ENCODE measurements around the gene ERICH6B. TPM values are rescaled to one million over a fixed set of nuclear protein-coding genes. Genes with fewer than 3 reads are reported as not detected.

ERICH6B gene
- total RNA-seq, 2 experiments from 2014 or later = not detected

- Histone ChIP-seq H3K4me2 (ENCODE audit: low read length) (no peak overlapping the region), H3K4me3 (ENCODE audit: low read depth, low read length, poor library complexity, severe bottlenecking) (no peak overlapping the region), H3K9me2 (ENCODE audit: insufficient read depth, low read length) (no peaks in the 10 kb centered on the region), H3K79me2 (ENCODE audit: insufficient read depth, low read depth, low read length) (no peaks in the 10 kb centered on the region), H2AFZ (ENCODE audit: low read length) (no peak overlapping the region), H4K20me1 (ENCODE audit: insufficient read depth, low read length) (no peaks in the 10 kb centered on the region), H3K4me1 (ENCODE audit: insufficient read depth, low read length, poor library complexity, severe bottlenecking) (no peaks in the 10 kb centered on the region), H3K36me3 (ENCODE audit: insufficient read depth, low read length) (no peaks in the 10 kb centered on the region), H3K9me3 (ENCODE audit: low read length) (no peaks in the 10 kb centered on the region), H3K27ac (ENCODE audit: low read depth, low read length, poor library complexity, severe bottlenecking) (no peak overlapping the region)
- intact Hi-C loops (cut with micrococcal nuclease; ENCODE audit: unreplicated experiment) = no loop called here
- no peak for DNase-seq (ENCODE audit: low spot score)
- POLR2A ChIA-PET = interaction anchor here (0.5 kb wide), 1 partner anchor 169 kb away, joined by 4 read pairs; no protein-coding TSS in a partner anchor
- CTCF ChIA-PET (ENCODE audit: unreplicated experiment) = no interaction called here
- no TSS peak for BruUV-seq (replicated peaks)
- TF ChIP-seq EZH2phosphoT487 (IDR thresholded peaks at IDR 0.05; ENCODE audit: borderline replicate concordance, low read depth, low read length) (no peak), CTCF (conservative IDR thresholded peaks at IDR 0.05; ENCODE audit: low read length) (0 out of 2 replicates have a peak, but pooled peaks have one; percentile 23)
Measured at GRCh38 chr13:45584816-45585215, 30.7 kb downstream of the ERICH6B start.

DNA sequence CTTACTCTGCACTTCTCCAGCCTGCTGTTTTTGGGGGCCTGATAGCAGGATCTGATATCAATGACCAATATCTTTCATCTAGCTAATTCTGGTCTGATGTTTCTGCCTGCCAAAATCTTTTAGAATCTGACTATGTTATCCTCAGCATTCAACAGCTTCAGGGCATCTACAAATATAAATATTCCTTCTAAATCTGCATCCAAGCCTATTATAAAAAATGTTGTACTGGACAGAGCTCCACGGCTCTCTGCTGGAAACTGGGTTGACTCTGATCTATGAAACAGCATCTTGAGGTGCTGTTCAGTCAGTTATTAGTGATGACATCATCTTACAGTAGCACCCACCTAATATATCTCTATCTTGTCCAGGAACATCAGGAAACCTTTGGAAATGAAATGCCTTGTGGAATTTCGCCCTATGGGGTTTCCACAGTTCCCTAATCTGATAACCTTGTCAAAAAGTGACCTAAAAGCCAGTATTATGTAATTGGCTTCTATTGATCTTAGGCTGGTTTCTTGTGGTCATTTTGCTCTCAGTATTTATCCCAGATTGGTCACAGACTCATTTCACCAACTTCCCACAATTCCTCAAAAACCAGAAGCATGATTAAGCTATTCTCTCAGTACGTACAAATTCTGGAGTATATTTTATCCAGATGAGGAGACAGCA is 33.0 kb downstream of the ERICH6B start:
- CTCF ChIA-PET (ENCODE audit: unreplicated experiment) = no interaction called here
- no TSS peak for BruUV-seq (replicated peaks)

More for the DNA sequence above, 33.0 kb downstream of the ERICH6B start:
- no peaks in the 10 kb centered on the region for H3K36me3 ChIP-seq (ENCODE audit: insufficient read depth, low read length)
- H3K27ac ChIP-seq (ENCODE audit: low read depth, low read length, poor library complexity, severe bottlenecking) = no peak overlapping the region
- POLR2A ChIA-PET = no interaction called here
- no peak for TF ChIP-seq EZH2phosphoT487 (IDR thresholded peaks at IDR 0.05; ENCODE audit: borderline replicate concordance, low read depth, low read length)
- TF ChIP-seq CTCF (conservative IDR thresholded peaks at IDR 0.05; ENCODE audit: low read length) = no peak
- H3K4me2 ChIP-seq (ENCODE audit: low read length) = no peak overlapping the region
- H3K9me3 ChIP-seq (ENCODE audit: low read length) = no peaks in the 10 kb centered on the region
- no peak overlapping the region for H2AFZ ChIP-seq (ENCODE audit: low read length)
- intact Hi-C loops (cut with micrococcal nuclease; ENCODE audit: unreplicated experiment) = no loop called here
- DNase-seq (ENCODE audit: low spot score) = no peak
- no peaks in the 10 kb centered on the region for H3K79me2 ChIP-seq (ENCODE audit: insufficient read depth, low read depth, low read length)
- H3K9me2 ChIP-seq (ENCODE audit: insufficient read depth, low read length) = no peaks in the 10 kb centered on the region
- H3K4me3 ChIP-seq (ENCODE audit: low read depth, low read length, poor library complexity, severe bottlenecking) = no peak overlapping the region
- no peaks in the 10 kb centered on the region for H4K20me1 ChIP-seq (ENCODE audit: insufficient read depth, low read length)
- no peaks in the 10 kb centered on the region for H3K4me1 ChIP-seq (ENCODE audit: insufficient read depth, low read length, poor library complexity, severe bottlenecking)
